ENCODE data around the gene LAMA1. TPM values are rescaled to one million over a fixed set of nuclear protein-coding genes. Genes with fewer than 3 reads are reported as not detected.

The LAMA1 gene
- total and polyA plus RNA-seq, 2 experiments from 2014 or later = 11.4 to 36.8 TPM

DNA sequence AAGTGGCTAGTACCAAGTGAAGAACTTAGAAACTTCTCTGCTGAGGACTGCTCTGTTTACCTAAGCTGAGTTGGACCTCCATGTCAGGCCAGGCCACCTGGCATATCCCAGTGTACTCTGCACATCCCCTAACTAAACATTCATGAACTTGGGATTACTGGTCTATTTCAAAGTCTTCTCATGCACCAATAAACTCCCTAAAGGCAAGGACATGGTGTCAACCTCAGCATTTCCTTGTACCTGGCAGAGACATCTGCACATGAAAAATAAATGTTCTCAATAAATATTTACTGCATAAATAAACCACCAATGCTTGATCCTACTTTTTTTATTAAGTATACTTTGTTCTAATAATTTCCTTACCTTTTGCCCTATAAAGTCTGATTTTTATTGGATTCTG is 124.8 kb downstream of the LAMA1 start:
- Histone ChIP-seq H3K4me3 (no peak overlapping the region), H3K9me3 (ENCODE audit: low read depth) (no peaks in the 10 kb centered on the region), H3K36me3 (peaks cover 5% of the 10 kb centered on the region), H3K27ac (no peak overlapping the region), H3K27me3 (no peaks in the 10 kb centered on the region), H3K4me1 (ENCODE audit: low read depth) (peaks cover 7% of the 10 kb centered on the region)
- TF ChIP-seq, protein P1, sequence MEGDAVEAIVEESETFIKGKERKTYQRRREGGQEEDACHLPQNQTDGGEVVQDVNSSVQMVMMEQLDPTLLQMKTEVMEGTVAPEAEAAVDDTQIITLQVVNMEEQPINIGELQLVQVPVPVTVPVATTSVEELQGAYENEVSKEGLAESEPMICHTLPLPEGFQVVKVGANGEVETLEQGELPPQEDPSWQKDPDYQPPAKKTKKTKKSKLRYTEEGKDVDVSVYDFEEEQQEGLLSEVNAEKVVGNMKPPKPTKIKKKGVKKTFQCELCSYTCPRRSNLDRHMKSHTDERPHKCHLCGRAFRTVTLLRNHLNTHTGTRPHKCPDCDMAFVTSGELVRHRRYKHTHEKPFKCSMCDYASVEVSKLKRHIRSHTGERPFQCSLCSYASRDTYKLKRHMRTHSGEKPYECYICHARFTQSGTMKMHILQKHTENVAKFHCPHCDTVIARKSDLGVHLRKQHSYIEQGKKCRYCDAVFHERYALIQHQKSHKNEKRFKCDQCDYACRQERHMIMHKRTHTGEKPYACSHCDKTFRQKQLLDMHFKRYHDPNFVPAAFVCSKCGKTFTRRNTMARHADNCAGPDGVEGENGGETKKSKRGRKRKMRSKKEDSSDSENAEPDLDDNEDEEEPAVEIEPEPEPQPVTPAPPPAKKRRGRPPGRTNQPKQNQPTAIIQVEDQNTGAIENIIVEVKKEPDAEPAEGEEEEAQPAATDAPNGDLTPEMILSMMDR (IDR thresholded peaks at IDR 0.05; ENCODE audit: low read depth, low read length) = no peak
- DNase-seq (ENCODE audit: low read depth in 1 of 2, low spot score in 1 of 2) = no peak

DNA sequence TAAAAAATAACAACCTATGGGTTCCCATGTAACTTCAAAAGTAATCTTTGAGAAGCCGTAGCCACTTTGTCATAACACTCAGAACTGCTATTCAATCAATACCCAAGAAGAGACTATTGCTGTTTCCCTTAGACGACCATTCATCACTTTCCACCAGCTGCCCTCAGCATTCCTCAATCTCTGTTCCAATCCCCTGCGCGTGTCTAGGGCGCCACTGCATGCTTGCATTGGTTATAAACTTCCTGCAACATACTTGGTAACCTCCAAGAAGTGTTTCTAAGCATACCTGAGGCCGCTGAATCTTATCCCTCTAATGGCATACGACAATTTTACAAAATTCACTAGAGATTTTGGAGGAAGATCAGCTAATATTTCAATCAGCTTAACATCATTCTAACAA is 134.2 kb downstream of the LAMA1 start:
- H3K4me1 ChIP-seq (ENCODE audit: low read depth) = no peaks in the 10 kb centered on the region
- no peaks in the 10 kb centered on the region for H3K27me3 ChIP-seq
- no peaks in the 10 kb centered on the region for H3K9me3 ChIP-seq (ENCODE audit: low read depth)
- H3K4me3 ChIP-seq = no peak overlapping the region
- no peak overlapping the region for H3K27ac ChIP-seq
- no peak for DNase-seq (ENCODE audit: low read depth in 1 of 2, low spot score in 1 of 2)
- TF ChIP-seq, protein P1 (IDR thresholded peaks at IDR 0.05; ENCODE audit: low read depth, low read length) = no peak
- H3K36me3 ChIP-seq = peaks cover 14% of the 10 kb centered on the region

DNA sequence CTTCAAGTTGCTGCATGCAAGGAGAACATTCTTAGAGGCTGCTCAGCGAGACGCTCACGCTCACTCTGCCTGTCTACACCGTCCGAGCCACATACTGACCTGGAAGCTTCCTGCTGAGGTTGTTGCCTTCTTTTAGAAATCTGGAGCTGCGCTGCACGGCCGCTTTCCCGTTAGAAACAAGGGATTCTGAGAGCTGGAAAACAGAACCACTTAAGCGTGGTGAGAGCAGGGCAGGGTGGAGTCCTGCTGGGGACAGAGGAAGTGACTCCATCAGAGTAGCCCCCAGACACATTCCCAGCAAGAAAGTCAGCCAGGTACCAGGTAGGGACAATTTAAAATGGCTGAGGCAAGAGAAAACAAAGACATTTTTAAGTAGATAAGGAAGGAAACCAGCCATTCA is 135.2 kb downstream of the LAMA1 start:
- Histone ChIP-seq H3K36me3 (peaks cover 14% of the 10 kb centered on the region), H3K27me3 (no peaks in the 10 kb centered on the region), H3K4me3 (no peak overlapping the region), H3K4me1 (ENCODE audit: low read depth) (no peaks in the 10 kb centered on the region), H3K9me3 (ENCODE audit: low read depth) (no peaks in the 10 kb centered on the region), H3K27ac (no peak overlapping the region)
- no peak for DNase-seq (ENCODE audit: low read depth in 1 of 2, low spot score in 1 of 2)
- TF ChIP-seq, protein P1 (IDR thresholded peaks at IDR 0.05; ENCODE audit: low read depth, low read length) = no peak

DNA sequence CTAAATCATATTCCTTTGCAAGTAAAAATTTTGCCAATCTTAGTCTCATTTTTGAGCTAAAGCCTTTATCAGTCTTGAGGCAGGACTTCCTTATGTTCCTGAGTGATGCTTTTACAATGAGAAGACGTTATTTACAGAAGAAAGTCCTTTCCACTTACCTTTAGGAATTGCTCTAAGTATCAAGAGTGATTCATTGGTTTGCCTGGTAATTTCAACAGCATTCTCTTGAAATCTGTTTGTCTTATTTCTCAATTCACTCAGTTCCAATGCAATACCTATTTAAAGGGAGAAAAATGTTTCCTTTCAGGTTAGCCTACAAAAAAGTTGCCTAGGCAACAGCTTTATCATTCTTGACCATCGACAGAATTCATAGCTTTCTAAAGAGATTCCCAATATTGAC is 137.2 kb downstream of the LAMA1 start:
- TF ChIP-seq, protein P1 (IDR thresholded peaks at IDR 0.05; ENCODE audit: low read depth, low read length) = no peak
- Histone ChIP-seq H3K9me3 (ENCODE audit: low read depth) (no peaks in the 10 kb centered on the region), H3K27ac (no peak overlapping the region), H3K27me3 (no peaks in the 10 kb centered on the region), H3K4me1 (ENCODE audit: low read depth) (no peaks in the 10 kb centered on the region), H3K4me3 (no peak overlapping the region), H3K36me3 (peaks cover 18% of the 10 kb centered on the region)
- no peak for DNase-seq (ENCODE audit: low read depth in 1 of 2, low spot score in 1 of 2)

DNA sequence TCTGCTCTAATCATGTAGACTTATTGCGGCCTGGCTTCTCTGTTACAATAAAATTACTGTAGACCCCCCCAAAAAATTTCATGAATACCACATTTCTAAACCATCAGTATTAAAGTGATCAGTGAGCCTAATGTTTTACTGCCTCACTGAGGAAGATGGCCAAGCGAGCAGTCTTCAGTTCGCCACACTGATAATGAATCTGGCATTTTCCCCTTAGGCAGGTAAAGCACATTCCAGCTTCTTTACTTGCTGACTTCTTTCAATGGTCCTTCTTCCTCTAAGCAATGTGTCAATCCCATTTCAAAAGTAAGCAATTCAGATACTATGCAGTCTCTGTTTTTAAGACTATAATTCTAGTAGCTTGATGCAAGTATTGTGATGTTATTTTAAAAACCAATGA is 137.6 kb downstream of the LAMA1 start:
- H3K4me3 ChIP-seq = no peak overlapping the region
- H3K4me1 ChIP-seq (ENCODE audit: low read depth) = no peaks in the 10 kb centered on the region
- H3K9me3 ChIP-seq (ENCODE audit: low read depth) = no peaks in the 10 kb centered on the region
- no peak overlapping the region for H3K27ac ChIP-seq
- TF ChIP-seq, protein P1 (IDR thresholded peaks at IDR 0.05; ENCODE audit: low read depth, low read length) = no peak
- H3K27me3 ChIP-seq = no peaks in the 10 kb centered on the region
- DNase-seq (ENCODE audit: low read depth in 1 of 2, low spot score in 1 of 2) = no peak
- H3K36me3 ChIP-seq = peaks cover 21% of the 10 kb centered on the region

DNA sequence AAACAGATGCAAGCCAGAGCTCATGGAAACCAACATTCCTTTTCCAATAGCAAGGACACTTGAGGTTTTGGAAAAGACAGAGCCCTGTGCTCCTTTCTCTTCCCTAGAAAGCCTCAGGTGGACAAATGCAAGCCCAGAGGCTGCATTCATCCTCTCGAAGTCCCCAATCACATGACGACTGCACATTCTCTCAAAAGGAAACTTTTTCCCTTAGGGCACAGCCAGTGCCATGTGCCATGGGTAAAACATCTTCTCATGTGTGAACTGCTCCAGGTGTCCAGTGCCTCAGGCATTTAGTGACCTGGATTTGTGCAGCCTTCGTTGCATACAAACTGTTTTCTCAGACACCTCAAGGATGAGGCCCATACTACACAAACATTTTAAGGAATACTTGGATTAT is 140.7 kb downstream of the LAMA1 start:
- DNase-seq (ENCODE audit: low read depth in 1 of 2, low spot score in 1 of 2) = no peak
- Histone ChIP-seq H3K36me3 (peaks cover 19% of the 10 kb centered on the region), H3K9me3 (ENCODE audit: low read depth) (no peaks in the 10 kb centered on the region), H3K27ac (no peak overlapping the region), H3K4me3 (no peak overlapping the region), H3K27me3 (no peaks in the 10 kb centered on the region), H3K4me1 (ENCODE audit: low read depth) (no peaks in the 10 kb centered on the region)
- TF ChIP-seq, protein P1 (IDR thresholded peaks at IDR 0.05; ENCODE audit: low read depth, low read length) = no peak

All from cardiac muscle cell (in vitro differentiated cells and primary cell).